HepG2 (cell line): ENCODE data around the gene SLA2. TPM values are rescaled to one million over a fixed set of nuclear protein-coding genes. Genes with fewer than 3 reads are reported as not detected.

Experiments used
- CENPT ChIP-seq: sonication (generic); formaldehyde crosslinking; IDR thresholded peaks from 2 replicates; pipeline ENCODE4 v1.8.0; 2022; ENCODE audit warnings: low read depth, mild to moderate bottlenecking, moderate library complexity, missing genetic modification reagents
- NCOA2 ChIP-seq: sonication (generic); formaldehyde crosslinking; IDR thresholded peaks from 2 replicates; pipeline ENCODE4 v1.8.0; 2022; ENCODE audit warnings: inconsistent platforms
- NFE2L2 ChIP-seq: fragments of 150-350 bp; IDR thresholded peaks from 2 replicates; pipeline ENCODE4 v1.6.1; 2014; ENCODE audit warnings: low read length
- ONECUT2 ChIP-seq: sonication (generic); formaldehyde crosslinking; IDR thresholded peaks from 2 replicates; pipeline ENCODE4 v1.4.0; 2020; ENCODE audit warnings: missing genetic modification reagents
- SMAD1 ChIP-seq: sonication (generic); formaldehyde crosslinking; IDR thresholded peaks from 2 replicates; pipeline ENCODE4 v1.4.0; 2020; ENCODE audit warnings: missing genetic modification reagents, low read depth, mild to moderate bottlenecking, borderline replicate concordance
- U2AF2 ChIP-seq: fragments of 200-400 bp; formaldehyde crosslinking; IDR thresholded peaks from 2 replicates; pipeline ENCODE4 v1.6.1; 2017; ENCODE audit warnings: low read depth, mild to moderate bottlenecking, low read length
- ZFX ChIP-seq: sonication (generic); formaldehyde crosslinking; IDR thresholded peaks from 2 replicates; pipeline ENCODE4 v1.4.0; 2020; ENCODE audit warnings: mild to moderate bottlenecking, low read depth, missing genetic modification reagents, moderate library complexity
- ZFY ChIP-seq: sonication (generic); formaldehyde crosslinking; IDR thresholded peaks from 2 replicates; pipeline ENCODE4 v1.4.0; 2020; ENCODE audit warnings: missing genetic modification reagents
- ZKSCAN1 ChIP-seq: fragments of 150-350 bp; IDR thresholded peaks from 2 replicates; pipeline ENCODE4 v1.6.1; 2014; ENCODE audit warnings: low read length
- ZKSCAN8 ChIP-seq: IDR thresholded peaks from 2 replicates; pipeline ENCODE4 v1.6.1; 2016; ENCODE audit warnings: borderline replicate concordance, missing genetic modification reagents, missing compliant biosample characterization
- ZNF121 ChIP-seq: sonication (generic); formaldehyde crosslinking; IDR thresholded peaks from 2 replicates; pipeline ENCODE4 v1.5.0; 2020; ENCODE audit warnings: mild to moderate bottlenecking, missing genetic modification reagents
- ZNF234 ChIP-seq: sonication (generic); formaldehyde crosslinking; conservative IDR thresholded peaks from 2 replicates; pipeline ENCODE4 v1.5.1; 2020; ENCODE audit warnings: mild to moderate bottlenecking, missing genetic modification reagents
- ZNF33A ChIP-seq: sonication (generic); formaldehyde crosslinking; IDR thresholded peaks from 2 replicates; pipeline ENCODE4 v1.5.1; 2020; ENCODE audit warnings: missing genetic modification reagents, mild to moderate bottlenecking, moderate library complexity, borderline replicate concordance
- ZNF446 ChIP-seq: sonication (generic); formaldehyde crosslinking; IDR thresholded peaks from 2 replicates; pipeline ENCODE4 v1.5.0; 2020; ENCODE audit warnings: mild to moderate bottlenecking, missing genetic modification reagents
- ZNF496 ChIP-seq: sonication (generic); formaldehyde crosslinking; IDR thresholded peaks from 2 replicates; pipeline ENCODE4 v1.8.1; 2023; ENCODE audit warnings: mild to moderate bottlenecking, moderate library complexity, missing genetic modification reagents; ENCODE audit not compliant: insufficient replicate concordance
- ZNF510 ChIP-seq: sonication (generic); formaldehyde crosslinking; IDR thresholded peaks from 2 replicates; pipeline ENCODE4 v1.4.0; 2020; ENCODE audit warnings: low read depth, mild to moderate bottlenecking, missing genetic modification reagents
- ZNF788 ChIP-seq: sonication (generic); formaldehyde crosslinking; IDR thresholded peaks from 2 replicates; pipeline ENCODE4 v1.5.0; 2020; ENCODE audit warnings: mild to moderate bottlenecking, missing genetic modification reagents, borderline replicate concordance
- ZSCAN29 ChIP-seq: sonication (generic); formaldehyde crosslinking; conservative IDR thresholded peaks from 2 replicates; pipeline ENCODE4 v1.4.0; 2020; ENCODE audit warnings: mild to moderate bottlenecking, missing genetic modification reagents
- polyA plus RNA-seq, 8 experiments: library from polyadenylated mRNA; depleted of rRNA in 3 of 8; stranded (reverse) in 7 of 8; unstranded in 1 of 8; fragments of >200 nt; fragmentation: Illumina TruSeq in 4 of 8; extraction: Trizol in 4 of 8; gene quantifications; 2 replicates each; pipeline versions ENCODE4 v1.2.1 to v1.2.3, GENCODE V29; 2011 to 2016; ENCODE audit warnings: low read depth in 4 of 8, missing spikeins in 1 of 8, mixed read lengths in 1 of 8; ENCODE audit not compliant: insufficient read depth in 1 of 8
- total RNA-seq, 5 experiments: library from RNA; depleted of rRNA; stranded (reverse); fragments of >200 nt; fragmentation: Illumina TruSeq; extraction: Trizol; gene quantifications; 2 replicates each; pipeline ENCODE4 v1.2.3, GENCODE V29; 2016; ENCODE audit warnings: low read depth in 1 of 5
- TF ChIP-seq, protein P1 (sequence below): sonication (generic); formaldehyde crosslinking; IDR thresholded peaks from 2 replicates; pipeline ENCODE4 v1.9.0; 2021; ENCODE audit warnings: missing genetic modification reagents, borderline replicate concordance
- TF ChIP-seq, protein P2 (sequence below): fragments of 450-650 bp; IDR thresholded peaks from 2 replicates; pipeline ENCODE4 v1.6.1; 2016
- TF ChIP-seq, protein P3 (sequence below): IDR thresholded peaks from 2 replicates; pipeline ENCODE4 v1.6.1; 2016; ENCODE audit warnings: missing compliant biosample characterization, missing genetic modification reagents, borderline replicate concordance
- TF ChIP-seq, protein P4 (sequence below): sonication (generic); formaldehyde crosslinking; IDR thresholded peaks from 2 replicates; pipeline ENCODE4 v1.4.0; 2020; ENCODE audit warnings: missing genetic modification reagents

The SLA2 gene
- total and polyA plus RNA-seq, 2 of the 13 experiments (the other 11 are each of a cell fraction or from before 2014, with no cell fraction given): 1.6 to 3.6 TPM

DNA sequence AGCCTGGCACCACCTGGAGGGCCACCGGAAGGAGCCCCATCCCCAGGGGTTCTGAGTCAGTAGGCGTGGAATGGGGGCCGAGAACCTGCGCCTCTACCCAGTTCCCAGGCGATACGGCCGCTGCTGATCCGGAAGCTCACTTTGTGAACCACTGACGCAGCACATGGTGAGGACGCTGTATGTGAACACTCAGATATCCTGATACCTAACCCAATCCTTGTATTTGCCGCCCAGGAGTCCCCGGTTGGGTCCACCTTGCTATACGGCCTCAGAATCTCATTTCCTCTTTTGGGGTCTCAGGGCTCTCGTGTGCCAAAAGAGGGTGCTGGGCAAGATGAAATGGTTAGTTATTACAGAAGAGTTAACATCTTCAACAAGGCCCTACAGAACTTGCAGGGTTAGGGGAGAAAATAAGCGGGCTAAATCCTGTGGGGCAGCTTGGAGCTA, 41.0 kb downstream of the SLA2 start (continued):
- no peak; the same call in 1 of the 2 replicates for TF ChIP-seq ZNF510
- TF ChIP-seq ZFX (CRISPR knock-in tag): no peak
- TF ChIP-seq ZNF496 (CRISPR knock-in tag): no peak
- TF ChIP-seq ONECUT2: 0 out of 2 replicates have a peak, but pooled peaks have one; percentile 6
- TF ChIP-seq, protein P1, sequence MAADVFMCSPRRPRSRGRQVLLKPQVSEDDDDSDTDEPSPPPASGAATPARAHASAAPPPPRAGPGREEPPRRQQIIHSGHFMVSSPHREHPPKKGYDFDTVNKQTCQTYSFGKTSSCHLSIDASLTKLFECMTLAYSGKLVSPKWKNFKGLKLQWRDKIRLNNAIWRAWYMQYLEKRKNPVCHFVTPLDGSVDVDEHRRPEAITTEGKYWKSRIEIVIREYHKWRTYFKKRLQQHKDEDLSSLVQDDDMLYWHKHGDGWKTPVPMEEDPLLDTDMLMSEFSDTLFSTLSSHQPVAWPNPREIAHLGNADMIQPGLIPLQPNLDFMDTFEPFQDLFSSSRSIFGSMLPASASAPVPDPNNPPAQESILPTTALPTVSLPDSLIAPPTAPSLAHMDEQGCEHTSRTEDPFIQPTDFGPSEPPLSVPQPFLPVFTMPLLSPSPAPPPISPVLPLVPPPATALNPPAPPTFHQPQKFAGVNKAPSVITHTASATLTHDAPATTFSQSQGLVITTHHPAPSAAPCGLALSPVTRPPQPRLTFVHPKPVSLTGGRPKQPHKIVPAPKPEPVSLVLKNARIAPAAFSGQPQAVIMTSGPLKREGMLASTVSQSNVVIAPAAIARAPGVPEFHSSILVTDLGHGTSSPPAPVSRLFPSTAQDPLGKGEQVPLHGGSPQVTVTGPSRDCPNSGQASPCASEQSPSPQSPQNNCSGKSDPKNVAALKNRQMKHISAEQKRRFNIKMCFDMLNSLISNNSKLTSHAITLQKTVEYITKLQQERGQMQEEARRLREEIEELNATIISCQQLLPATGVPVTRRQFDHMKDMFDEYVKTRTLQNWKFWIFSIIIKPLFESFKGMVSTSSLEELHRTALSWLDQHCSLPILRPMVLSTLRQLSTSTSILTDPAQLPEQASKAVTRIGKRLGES (CRISPR knock-in tag): no peak
- TF ChIP-seq ZNF234 (CRISPR knock-in tag): no peak
- TF ChIP-seq NCOA2 (CRISPR knock-in tag): no peak
- TF ChIP-seq ZNF446 (CRISPR knock-in tag): no peak
- no peak for TF ChIP-seq ZKSCAN1
- TF ChIP-seq, protein P2, sequence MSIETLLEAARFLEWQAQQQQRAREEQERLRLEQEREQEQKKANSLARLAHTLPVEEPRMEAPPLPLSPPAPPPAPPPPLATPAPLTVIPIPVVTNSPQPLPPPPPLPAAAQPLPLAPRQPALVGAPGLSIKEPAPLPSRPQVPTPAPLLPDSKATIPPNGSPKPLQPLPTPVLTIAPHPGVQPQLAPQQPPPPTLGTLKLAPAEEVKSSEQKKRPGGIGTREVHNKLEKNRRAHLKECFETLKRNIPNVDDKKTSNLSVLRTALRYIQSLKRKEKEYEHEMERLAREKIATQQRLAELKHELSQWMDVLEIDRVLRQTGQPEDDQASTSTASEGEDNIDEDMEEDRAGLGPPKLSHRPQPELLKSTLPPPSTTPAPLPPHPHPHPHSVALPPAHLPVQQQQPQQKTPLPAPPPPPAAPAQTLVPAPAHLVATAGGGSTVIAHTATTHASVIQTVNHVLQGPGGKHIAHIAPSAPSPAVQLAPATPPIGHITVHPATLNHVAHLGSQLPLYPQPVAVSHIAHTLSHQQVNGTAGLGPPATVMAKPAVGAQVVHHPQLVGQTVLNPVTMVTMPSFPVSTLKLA: no peak
- no peak for TF ChIP-seq ZNF121
- no peak for TF ChIP-seq SMAD1 (CRISPR knock-in tag)
- no peak for TF ChIP-seq ZNF788 (CRISPR knock-in tag)
- TF ChIP-seq, protein P3, sequence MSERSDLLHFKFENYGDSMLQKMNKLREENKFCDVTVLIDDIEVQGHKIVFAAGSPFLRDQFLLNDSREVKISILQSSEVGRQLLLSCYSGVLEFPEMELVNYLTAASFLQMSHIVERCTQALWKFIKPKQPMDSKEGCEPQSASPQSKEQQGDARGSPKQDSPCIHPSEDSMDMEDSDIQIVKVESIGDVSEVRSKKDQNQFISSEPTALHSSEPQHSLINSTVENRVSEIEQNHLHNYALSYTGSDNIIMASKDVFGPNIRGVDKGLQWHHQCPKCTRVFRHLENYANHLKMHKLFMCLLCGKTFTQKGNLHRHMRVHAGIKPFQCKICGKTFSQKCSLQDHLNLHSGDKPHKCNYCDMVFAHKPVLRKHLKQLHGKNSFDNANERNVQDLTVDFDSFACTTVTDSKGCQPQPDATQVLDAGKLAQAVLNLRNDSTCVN (CRISPR knock-in tag): no peak
- TF ChIP-seq NFE2L2: no peak
- no peak for TF ChIP-seq ZKSCAN8
- TF ChIP-seq CENPT: no peak
- TF ChIP-seq ZSCAN29: no peak
- 0 out of 2 replicates have a peak, but pooled peaks have one; percentile 38 for TF ChIP-seq U2AF2
- no peak for TF ChIP-seq ZFY (CRISPR knock-in tag)
- peak; percentile 96; the same call in 1 of the 2 replicates for TF ChIP-seq ZNF33A
- TF ChIP-seq, protein P4, sequence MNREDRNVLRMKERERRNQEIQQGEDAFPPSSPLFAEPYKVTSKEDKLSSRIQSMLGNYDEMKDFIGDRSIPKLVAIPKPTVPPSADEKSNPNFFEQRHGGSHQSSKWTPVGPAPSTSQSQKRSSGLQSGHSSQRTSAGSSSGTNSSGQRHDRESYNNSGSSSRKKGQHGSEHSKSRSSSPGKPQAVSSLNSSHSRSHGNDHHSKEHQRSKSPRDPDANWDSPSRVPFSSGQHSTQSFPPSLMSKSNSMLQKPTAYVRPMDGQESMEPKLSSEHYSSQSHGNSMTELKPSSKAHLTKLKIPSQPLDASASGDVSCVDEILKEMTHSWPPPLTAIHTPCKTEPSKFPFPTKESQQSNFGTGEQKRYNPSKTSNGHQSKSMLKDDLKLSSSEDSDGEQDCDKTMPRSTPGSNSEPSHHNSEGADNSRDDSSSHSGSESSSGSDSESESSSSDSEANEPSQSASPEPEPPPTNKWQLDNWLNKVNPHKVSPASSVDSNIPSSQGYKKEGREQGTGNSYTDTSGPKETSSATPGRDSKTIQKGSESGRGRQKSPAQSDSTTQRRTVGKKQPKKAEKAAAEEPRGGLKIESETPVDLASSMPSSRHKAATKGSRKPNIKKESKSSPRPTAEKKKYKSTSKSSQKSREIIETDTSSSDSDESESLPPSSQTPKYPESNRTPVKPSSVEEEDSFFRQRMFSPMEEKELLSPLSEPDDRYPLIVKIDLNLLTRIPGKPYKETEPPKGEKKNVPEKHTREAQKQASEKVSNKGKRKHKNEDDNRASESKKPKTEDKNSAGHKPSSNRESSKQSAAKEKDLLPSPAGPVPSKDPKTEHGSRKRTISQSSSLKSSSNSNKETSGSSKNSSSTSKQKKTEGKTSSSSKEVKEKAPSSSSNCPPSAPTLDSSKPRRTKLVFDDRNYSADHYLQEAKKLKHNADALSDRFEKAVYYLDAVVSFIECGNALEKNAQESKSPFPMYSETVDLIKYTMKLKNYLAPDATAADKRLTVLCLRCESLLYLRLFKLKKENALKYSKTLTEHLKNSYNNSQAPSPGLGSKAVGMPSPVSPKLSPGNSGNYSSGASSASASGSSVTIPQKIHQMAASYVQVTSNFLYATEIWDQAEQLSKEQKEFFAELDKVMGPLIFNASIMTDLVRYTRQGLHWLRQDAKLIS (CRISPR knock-in tag): no peak
